ENCODE measurements around the gene TRAPPC3L.

The TRAPPC3L gene

GRCh38 chr6:116530436-116530835, 15.0 kb downstream of the TRAPPC3L start:
- no peak for TF ChIP-seq CTCF (IDR thresholded peaks at IDR 0.05; ENCODE audit: low read depth, low read length, missing control alignments)

GRCh38 chr6:116529466-116530290, 15.8 kb downstream of the TRAPPC3L start:
- Histone ChIP-seq H3K36me3 (replicated peaks) (no peaks in the 10 kb centered on the region), H3K4me3 (ENCODE audit: low read depth, low read length) (no peak overlapping the region), H3K27ac (no peak overlapping the region), H3K27me3 (replicated peaks) (no peaks in the 10 kb centered on the region)
- no peak for DNase-seq
- TF ChIP-seq CTCF (IDR thresholded peaks at IDR 0.05; ENCODE audit: low read depth, low read length, missing control alignments), result no peak
- in situ Hi-C loops (cut with HindIII; ENCODE audit: low pct_ligation_motif_present, low sequenced_read_pairs), result no loop called here

More at GRCh38 chr6:116530436-116530835, 15.0 kb downstream of the TRAPPC3L start:
- no peak overlapping the region for H3K27ac ChIP-seq
- H3K27me3 ChIP-seq (replicated peaks), result no peaks in the 10 kb centered on the region
- no peak overlapping the region for H3K4me3 ChIP-seq (ENCODE audit: low read depth, low read length)
- in situ Hi-C loops (cut with HindIII; ENCODE audit: low pct_ligation_motif_present, low sequenced_read_pairs), result no loop called here
- no peak for DNase-seq
- no peaks in the 10 kb centered on the region for H3K36me3 ChIP-seq (replicated peaks)

GRCh38 chr6:116528780-116529179, 16.7 kb downstream of the TRAPPC3L start:
- no peak for TF ChIP-seq CTCF (IDR thresholded peaks at IDR 0.05; ENCODE audit: low read depth, low read length, missing control alignments)
- DNase-seq, result no peak

GRCh38 chr6:116528133-116528532, 17.4 kb downstream of the TRAPPC3L start:
- Histone ChIP-seq H3K27me3 (replicated peaks) (no peaks in the 10 kb centered on the region), H3K4me3 (ENCODE audit: low read depth, low read length) (no peak overlapping the region), H3K27ac (no peak overlapping the region), H3K36me3 (replicated peaks) (no peaks in the 10 kb centered on the region)
- DNase-seq, result no peak
- in situ Hi-C loops (cut with HindIII; ENCODE audit: low pct_ligation_motif_present, low sequenced_read_pairs), result no loop called here
- TF ChIP-seq CTCF (IDR thresholded peaks at IDR 0.05; ENCODE audit: low read depth, low read length, missing control alignments), result no peak

More at GRCh38 chr6:116528780-116529179, 16.7 kb downstream of the TRAPPC3L start:
- H3K36me3 ChIP-seq (replicated peaks), result no peaks in the 10 kb centered on the region
- in situ Hi-C loops (cut with HindIII; ENCODE audit: low pct_ligation_motif_present, low sequenced_read_pairs), result no loop called here
- H3K27ac ChIP-seq, result no peak overlapping the region
- H3K4me3 ChIP-seq (ENCODE audit: low read depth, low read length), result no peak overlapping the region
- H3K27me3 ChIP-seq (replicated peaks), result no peaks in the 10 kb centered on the region

DNA sequence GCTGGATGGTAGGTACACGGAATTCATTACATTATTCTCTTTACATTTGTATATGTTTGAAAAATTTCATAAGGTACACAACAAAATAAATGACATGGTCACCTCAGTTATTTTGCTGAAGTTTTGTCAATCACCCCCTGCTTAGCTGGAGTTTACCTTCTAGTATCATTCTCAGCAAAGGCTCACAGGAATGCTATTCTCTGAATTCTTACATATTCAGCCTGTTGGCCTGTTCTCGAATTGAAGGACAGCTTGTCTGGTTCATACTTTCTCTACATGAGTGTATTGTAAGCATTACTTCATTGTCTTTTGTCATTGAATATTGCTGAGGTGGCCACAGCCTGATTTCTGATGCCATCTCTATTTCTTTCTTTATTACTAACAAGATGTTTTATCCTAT, 21.2 kb downstream of the TRAPPC3L start:
- Histone ChIP-seq H3K36me3 (replicated peaks) (no peaks in the 10 kb centered on the region), H3K4me3 (ENCODE audit: low read depth, low read length) (no peak overlapping the region), H3K27me3 (replicated peaks) (no peaks in the 10 kb centered on the region), H3K27ac (no peak overlapping the region)
- in situ Hi-C loops (cut with HindIII; ENCODE audit: low pct_ligation_motif_present, low sequenced_read_pairs), result no loop called here
- DNase-seq, result no peak
- no peak for TF ChIP-seq CTCF (IDR thresholded peaks at IDR 0.05; ENCODE audit: low read depth, low read length, missing control alignments)

Data from brain microvascular endothelial cell (primary cell).